ENCODE results near the gene PHLDB1.

- TF ChIP-seq POLR2AphosphoS5 (IDR thresholded peaks at IDR 0.05; ENCODE audit: borderline replicate concordance, low read depth, low read length), result no peak
- no peak for TF ChIP-seq EZH2 (IDR thresholded peaks at IDR 0.05)
- no peak for TF ChIP-seq FOXP2 (optimal IDR thresholded peaks at IDR 0.05; ENCODE audit: control extremely low read depth, extremely low read length, insufficient read depth)
These were observed 36.6 kb upstream of the PHLDB1 start for GRCh38 chr11:118570787-118571186.
